Gastroesophageal sphincter (tissue), 4 donors: Measurements from ENCODE around the gene TMEM33. TPM values are rescaled to one million over a fixed set of nuclear protein-coding genes. Genes with fewer than 3 reads are reported as not detected.

ENCODE experiments used
- ATAC-seq: fragments of 150-250 bp; one replicate; pipeline ENCODE4 v1.9.1; 2016; ENCODE audit warnings: mild to moderate bottlenecking, moderate library complexity
- H3K27ac ChIP-seq, 4 donors: fragments of 200-600 bp; sonication (generic) in 3 of 4; 1 replicate in 3 of 4; 2 replicates in 1 of 4; pipeline ENCODE4 v1.5.1; 2016 to 2019
- H3K27me3 ChIP-seq: fragments of 200-600 bp; sonication (generic); one replicate; pipeline ENCODE4 v1.5.1; 2019
- H3K36me3 ChIP-seq, 2 donors: fragments of 200-600 bp; sonication (generic); one replicate each; pipeline ENCODE4 v1.5.1; 2019; ENCODE audit warnings: control low read depth in 1 of 2
- H3K4me1 ChIP-seq, 3 donors: fragments of 200-600 bp; sonication (generic); 1 replicate in 2 of 3; 2 replicates in 1 of 3; pipeline ENCODE4 v1.5.1; 2016 to 2019; ENCODE audit warnings: control low read depth in 2 of 3
- H3K4me3 ChIP-seq, 2 donors: fragments of 200-600 bp; sonication (generic); one replicate each; pipeline ENCODE4 v1.5.1; 2019; ENCODE audit warnings: mild to moderate bottlenecking in 1 of 2, moderate library complexity in 1 of 2
- H3K9me3 ChIP-seq, 3 donors: fragments of 200-600 bp; sonication (generic); one replicate each; pipeline ENCODE4 v1.5.1; 2017 to 2019; ENCODE audit warnings: control low read depth in 2 of 3
- EP300 ChIP-seq: sonication (generic); formaldehyde crosslinking; IDR thresholded peaks from one replicate; pipeline ENCODE4 v1.6.1; 2017; ENCODE audit warnings: antibody characterized with exemption, mild to moderate bottlenecking
- POLR2A ChIP-seq, 2 donors: fragments of 450-650 bp; IDR thresholded peaks; one replicate each; pipeline ENCODE4 v1.6.1; 2017; ENCODE audit warnings: antibody characterized with exemption in 2 of 2, mild to moderate bottlenecking in 2 of 2, moderate library complexity in 1 of 2
- POLR2AphosphoS5 ChIP-seq: sonication (generic); formaldehyde crosslinking; IDR thresholded peaks from one replicate; pipeline ENCODE4 v1.6.1; 2017; ENCODE audit warnings: antibody characterized with exemption
- WGBS, 2 donors: methylation state at CpG; one replicate each; pipeline ENCODE4 v1.1.5; 2018; ENCODE audit warnings: low coverage in 1 of 2; 5-methylcytosine and 5-hydroxymethylcytosine counted together
- total RNA-seq, 4 donors: library from RNA; depleted of rRNA; stranded (reverse); fragments of >200 nt; gene quantifications; one replicate each; pipeline ENCODE4 v1.1.0, GENCODE V29; 2016
- TF ChIP-seq, protein P1 (sequence below), 4 experiments: fragments of 200-600 bp in 2 of 4; fragments of 450-650 bp in 2 of 4; sonication (generic) in 1 of 4; IDR thresholded peaks; one replicate each; pipeline ENCODE4 v1.5.1; 2017 to 2019; ENCODE audit warnings: antibody characterized with exemption in 4 of 4, mild to moderate bottlenecking in 2 of 4, moderate library complexity in 2 of 4

Gene TMEM33
- total RNA-seq, 4 donors from 2014 or later: 24.4 to 33.5 (median 26.6) TPM

DNA sequence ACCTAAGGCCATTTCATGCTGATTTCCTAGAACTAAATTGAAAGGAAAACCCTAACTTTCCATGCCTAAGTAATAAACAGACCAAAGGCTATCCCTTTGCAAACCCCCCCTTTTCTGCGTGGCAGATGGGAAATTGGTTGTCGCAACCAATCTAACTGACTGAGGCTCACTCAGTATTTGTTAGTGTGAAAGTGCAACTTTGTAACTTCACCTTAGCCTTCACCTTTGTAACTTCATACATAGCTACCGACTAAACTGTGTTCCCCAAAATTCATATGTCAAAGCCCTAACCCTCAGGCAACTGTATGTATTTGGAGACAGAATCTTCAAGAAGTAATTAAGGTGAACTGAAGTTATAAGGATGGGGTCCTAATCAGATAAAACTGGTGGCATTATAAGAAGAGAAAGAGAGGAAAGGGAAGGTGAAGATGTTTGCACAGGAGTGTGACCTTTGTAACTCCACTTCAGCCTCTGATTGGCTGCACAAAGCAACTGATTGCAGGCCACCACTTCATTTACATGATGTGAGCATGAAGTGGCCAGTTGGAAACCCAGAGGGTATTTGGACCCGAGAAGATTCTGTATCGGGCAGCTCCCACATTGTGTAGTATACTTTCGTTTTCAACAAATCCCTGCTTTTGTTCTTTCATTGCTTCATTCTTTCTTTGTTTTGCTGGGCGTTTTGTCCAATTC, 4.9 kb upstream of the TMEM33 start:
- 68 to 77% methylated on average over 4 to 7 of the region's 7 CpGs for WGBS, 2 donors
- Histone ChIP-seq H3K36me3 (no peaks in the 10 kb centered on the region), H3K4me1 (peaks cover 0 to 5% (median 0%) of the 10 kb centered on the region in 3 donors), H3K27ac (no peak overlapping the region), H3K9me3 (no peaks in the 10 kb centered on the region), H3K27me3 (peaks cover 17% of the 10 kb centered on the region), H3K4me3 (no peak overlapping the region)
- ATAC-seq: no peak
- TF ChIP-seq POLR2A (IDR thresholded peaks at IDR 0.05) (no peak), EP300 (no peak), POLR2AphosphoS5 (no peak)
- TF ChIP-seq, protein P1, sequence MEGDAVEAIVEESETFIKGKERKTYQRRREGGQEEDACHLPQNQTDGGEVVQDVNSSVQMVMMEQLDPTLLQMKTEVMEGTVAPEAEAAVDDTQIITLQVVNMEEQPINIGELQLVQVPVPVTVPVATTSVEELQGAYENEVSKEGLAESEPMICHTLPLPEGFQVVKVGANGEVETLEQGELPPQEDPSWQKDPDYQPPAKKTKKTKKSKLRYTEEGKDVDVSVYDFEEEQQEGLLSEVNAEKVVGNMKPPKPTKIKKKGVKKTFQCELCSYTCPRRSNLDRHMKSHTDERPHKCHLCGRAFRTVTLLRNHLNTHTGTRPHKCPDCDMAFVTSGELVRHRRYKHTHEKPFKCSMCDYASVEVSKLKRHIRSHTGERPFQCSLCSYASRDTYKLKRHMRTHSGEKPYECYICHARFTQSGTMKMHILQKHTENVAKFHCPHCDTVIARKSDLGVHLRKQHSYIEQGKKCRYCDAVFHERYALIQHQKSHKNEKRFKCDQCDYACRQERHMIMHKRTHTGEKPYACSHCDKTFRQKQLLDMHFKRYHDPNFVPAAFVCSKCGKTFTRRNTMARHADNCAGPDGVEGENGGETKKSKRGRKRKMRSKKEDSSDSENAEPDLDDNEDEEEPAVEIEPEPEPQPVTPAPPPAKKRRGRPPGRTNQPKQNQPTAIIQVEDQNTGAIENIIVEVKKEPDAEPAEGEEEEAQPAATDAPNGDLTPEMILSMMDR (IDR thresholded peaks at IDR 0.05): no peak

DNA sequence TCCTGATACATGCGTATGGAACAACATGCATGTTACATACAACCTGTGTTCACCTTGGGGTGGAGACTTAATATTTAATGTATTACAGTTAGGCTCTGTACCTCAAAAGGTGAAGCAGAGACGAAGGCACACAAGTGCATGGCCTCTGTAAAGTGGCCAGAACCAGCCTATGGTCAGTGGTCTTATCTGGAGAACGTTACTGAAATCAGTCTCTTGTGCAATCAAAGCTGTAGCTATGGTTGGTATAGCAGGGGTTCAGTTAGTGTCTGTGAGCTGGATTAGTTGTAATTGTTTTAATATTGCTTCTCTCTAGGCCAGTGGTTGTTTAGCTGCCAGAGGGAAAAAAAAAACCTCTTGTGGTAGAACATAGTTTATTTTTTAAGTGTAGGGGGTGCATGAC, 2.2 kb upstream of the TMEM33 start:
- peaks cover 9% of the 10 kb centered on the region for H3K27me3 ChIP-seq
- ATAC-seq: no peak
- H3K27ac ChIP-seq: no peak overlapping the region
- H3K9me3 ChIP-seq: no peaks in the 10 kb centered on the region
- TF ChIP-seq, protein P1 (IDR thresholded peaks at IDR 0.05): no peak
- no peak for TF ChIP-seq EP300
- TF ChIP-seq POLR2A (IDR thresholded peaks at IDR 0.05): no peak
- no peak for TF ChIP-seq POLR2AphosphoS5
- H3K4me3 ChIP-seq: no peak overlapping the region
- H3K4me1 ChIP-seq: peaks cover 8 to 30% (median 8%) of the 10 kb centered on the region in 3 donors
- no peaks in the 10 kb centered on the region for H3K36me3 ChIP-seq
- 43 to 54% methylated on average over 2 to 3 of the region's 3 CpGs for WGBS, 2 donors

DNA sequence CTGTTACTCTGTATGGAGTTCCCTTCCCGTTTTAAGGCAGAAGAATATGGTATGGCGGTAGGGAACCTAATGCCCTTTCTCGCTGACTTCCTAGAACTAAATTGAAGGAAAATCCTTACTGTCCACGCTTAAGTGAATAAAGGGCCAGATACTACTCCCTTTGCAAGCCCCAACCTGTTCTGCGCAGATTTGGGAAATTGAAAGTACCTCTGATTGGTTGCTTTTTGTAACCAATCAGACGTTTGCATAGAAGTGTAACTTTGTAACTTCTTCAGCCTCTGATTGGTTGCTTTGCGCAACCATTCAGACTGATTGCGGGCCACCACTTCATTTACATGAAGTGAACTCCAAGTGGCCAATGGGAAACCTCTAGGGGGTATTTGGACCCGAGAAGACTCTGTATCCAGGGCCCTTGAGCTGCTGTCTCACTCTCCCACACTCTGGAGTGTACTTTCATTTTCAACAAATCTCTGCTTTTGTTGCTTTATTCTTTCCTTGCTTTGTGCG, 1.2 kb upstream of the TMEM33 start:
- Histone ChIP-seq H3K9me3 (no peaks in the 10 kb centered on the region), H3K27me3 (peaks cover 6% of the 10 kb centered on the region), H3K36me3 (peaks cover 0 to 4% of the 10 kb centered on the region in 2 donors), H3K4me1 (peaks cover 8 to 31% (median 8%) of the 10 kb centered on the region in 3 donors), H3K4me3 (peak overlapping the region in 1 of 2 donors; percentile 86), H3K27ac (peak overlapping the region in 1 of 4 donors; percentile 84)
- no peak for ATAC-seq
- 87 to 89% methylated on average over 5 to 10 of the region's 10 CpGs for WGBS, 2 donors
- TF ChIP-seq POLR2A (IDR thresholded peaks at IDR 0.05) (no peak), POLR2AphosphoS5 (no peak), EP300 (no peak)
- TF ChIP-seq, protein P1 (IDR thresholded peaks at IDR 0.05): no peak

DNA sequence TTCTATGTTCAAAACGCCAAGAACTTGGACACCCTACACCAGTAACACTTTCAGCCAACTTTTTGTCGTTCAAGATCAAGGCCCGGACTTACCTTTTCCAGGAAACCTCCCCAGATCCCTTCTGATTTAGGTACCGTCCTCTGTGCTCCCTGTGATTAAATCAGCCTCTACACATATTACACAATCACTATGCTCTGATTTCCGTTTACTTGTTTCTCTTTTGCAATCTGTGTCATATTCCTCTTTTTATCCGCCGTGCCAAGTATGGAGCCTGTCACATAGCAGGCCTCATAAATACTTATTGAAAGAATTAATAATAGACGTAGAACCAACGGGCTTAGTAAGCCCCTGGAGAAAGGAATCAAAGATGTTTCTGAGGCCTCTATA, 722 bp upstream of the TMEM33 start:
- peak overlapping the region in 3 of 4 donors; percentile 82 to 88 (median 84) for H3K27ac ChIP-seq
- no peak for ATAC-seq
- H3K36me3 ChIP-seq: peaks cover 0 to 9% of the 10 kb centered on the region in 2 donors
- no peak for TF ChIP-seq POLR2A (IDR thresholded peaks at IDR 0.05)
- no peak for TF ChIP-seq POLR2AphosphoS5
- H3K4me3 ChIP-seq: peak overlapping the region; percentile 82 to 86
- 73 to 100% methylated on average over 1 to 9 of the region's 9 CpGs for WGBS, 2 donors
- H3K27me3 ChIP-seq: peaks cover 6% of the 10 kb centered on the region
- peaks cover 8 to 31% (median 8%) of the 10 kb centered on the region in 3 donors for H3K4me1 ChIP-seq
- H3K9me3 ChIP-seq: no peaks in the 10 kb centered on the region

DNA sequence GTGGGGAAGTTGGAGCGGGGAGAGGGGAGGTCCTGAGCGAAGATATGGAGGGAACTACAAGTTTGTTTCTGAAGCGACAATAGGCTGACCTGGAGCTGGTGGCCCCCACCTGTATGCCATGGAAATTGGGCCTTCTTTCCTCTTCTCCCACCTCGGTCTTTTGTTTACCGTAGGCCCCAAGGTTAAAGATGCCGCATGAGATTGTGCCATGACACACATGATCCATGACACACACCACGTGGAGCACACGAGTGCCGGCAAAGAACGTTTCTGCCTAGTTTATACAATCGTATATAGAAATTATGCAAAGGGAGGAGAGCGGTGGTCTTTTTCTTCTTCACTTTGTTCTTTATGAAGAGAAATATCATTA, 408 bp downstream of the TMEM33 start:
- TF ChIP-seq POLR2A (IDR thresholded peaks at IDR 0.05) (no peak), EP300 (no peak)
- WGBS, 2 donors: 0 to 2% methylated on average over 8 to 12 of the region's 12 CpGs
- Histone ChIP-seq H3K27ac (peak overlapping the region in 3 of 4 donors; percentile 82 to 88 (median 84)), H3K36me3 (peaks cover 0 to 19% of the 10 kb centered on the region in 2 donors), H3K9me3 (no peaks in the 10 kb centered on the region), H3K27me3 (no peaks in the 10 kb centered on the region), H3K4me1 (peaks cover 8 to 31% (median 8%) of the 10 kb centered on the region in 3 donors), H3K4me3 (peak overlapping the region; percentile 82 to 86)
- ATAC-seq: no peak
